WTC11 (cell line): Measurements from ENCODE around the gene KIRREL3. TPM values are rescaled to one million over a fixed set of nuclear protein-coding genes. Genes with fewer than 3 reads are reported as not detected.

Experiments used
- ATAC-seq: fragments of 200-7000 bp; cut with Tn5 transposase; 2 replicates; pipeline ENCODE4 v1.10.0; 2021; ENCODE audit warnings: mild to moderate bottlenecking, moderate library complexity
- CTCF ChIA-PET: fragments of 300-600 bp; sonication (Branson Sonifier 250); formaldehyde crosslinking; loops from one replicate; lab custom pipeline; 2021; ENCODE audit warnings: antibody characterized with exemption; lab: Charles Lee
- POLR2A ChIA-PET: fragments of 350-600 bp; sonication (Branson Sonifier 250); formaldehyde crosslinking; loops from one replicate; lab custom pipeline; 2021; ENCODE audit warnings: antibody characterized with exemption; lab: Charles Lee
- DNase-seq: peaks from one replicate; pipeline ENCODE4 v3.0.0; 2021; ENCODE audit warnings: low spot score
- H3K27ac Mint-ChIP-seq: 2 replicates; pipeline ENCODE4 v1.8.0; 2021; ENCODE audit warnings: mixed read lengths
- H3K27me3 Mint-ChIP-seq: 2 replicates; pipeline ENCODE4 v1.8.0; 2021; ENCODE audit warnings: low read depth, mild to moderate bottlenecking, moderate library complexity, mixed read lengths
- H3K36me3 Mint-ChIP-seq: 2 replicates; pipeline ENCODE4 v1.8.0; 2021; ENCODE audit warnings: mixed read lengths
- H3K4me1 Mint-ChIP-seq: 2 replicates; pipeline ENCODE4 v1.8.0; 2022; ENCODE audit warnings: mixed read lengths
- H3K4me3 Mint-ChIP-seq: 2 replicates; pipeline ENCODE4 v1.8.0; 2021; ENCODE audit warnings: mild to moderate bottlenecking, moderate library complexity, mixed read lengths
- H3K9me3 Mint-ChIP-seq: 2 replicates; pipeline ENCODE4 v1.8.0; 2021; ENCODE audit warnings: mixed read lengths
- CREB1 ChIP-seq: sonication (generic); formaldehyde crosslinking; IDR thresholded peaks from 2 replicates; pipeline ENCODE4 v1.8.0; 2023; ENCODE audit warnings: mild to moderate bottlenecking, missing genetic modification reagents
- E2F1 ChIP-seq: sonication (generic); formaldehyde crosslinking; IDR thresholded peaks from 2 replicates; pipeline ENCODE4 v1.8.0; 2022; ENCODE audit warnings: mild to moderate bottlenecking, missing genetic modification reagents
- ELF4 ChIP-seq: sonication (generic); formaldehyde crosslinking; IDR thresholded peaks from 2 replicates; pipeline ENCODE4 v1.8.1; 2022; ENCODE audit warnings: low read depth, mild to moderate bottlenecking, moderate library complexity, missing genetic modification reagents
- GABPB1 ChIP-seq: sonication (generic); formaldehyde crosslinking; IDR thresholded peaks from 2 replicates; pipeline ENCODE4 v1.8.1; 2023; ENCODE audit warnings: mild to moderate bottlenecking, missing genetic modification reagents
- GTF2I ChIP-seq: fragments of 250-450 bp; sonication (Bioruptor Pico); conservative IDR thresholded peaks from 2 replicates; pipeline ENCODE4 v1.4.0; 2021; ENCODE audit warnings: mild to moderate bottlenecking
- MAX ChIP-seq: sonication (generic); formaldehyde crosslinking; IDR thresholded peaks from 2 replicates; pipeline ENCODE4 v1.8.0; 2022; ENCODE audit warnings: mild to moderate bottlenecking, missing genetic modification reagents
- NFATC4 ChIP-seq: fragments of 250-450 bp; sonication (Bioruptor Pico); IDR thresholded peaks from 2 replicates; pipeline ENCODE4 v1.9.0; 2021; ENCODE audit warnings: mild to moderate bottlenecking
- PRRX2 ChIP-seq: fragments of 250-450 bp; sonication (Bioruptor Pico); IDR thresholded peaks from 2 replicates; pipeline ENCODE4 v1.8.0; 2021; ENCODE audit warnings: mild to moderate bottlenecking
- RELA ChIP-seq: sonication (generic); formaldehyde crosslinking; IDR thresholded peaks from 2 replicates; pipeline ENCODE4 v1.8.1; 2022; ENCODE audit warnings: missing genetic modification reagents, mild to moderate bottlenecking, borderline replicate concordance
- TCF7 ChIP-seq: sonication (generic); formaldehyde crosslinking; IDR thresholded peaks from 2 replicates; pipeline ENCODE4 v1.8.0; 2022; ENCODE audit warnings: mild to moderate bottlenecking, low read depth, missing genetic modification reagents, moderate library complexity
- TEAD1 ChIP-seq: sonication (generic); formaldehyde crosslinking; IDR thresholded peaks from 2 replicates; pipeline ENCODE4 v1.8.0; 2022; ENCODE audit warnings: mild to moderate bottlenecking, missing genetic modification reagents
- ZBTB21 ChIP-seq: sonication (generic); formaldehyde crosslinking; IDR thresholded peaks from 2 replicates; pipeline ENCODE4 v1.8.1; 2023; ENCODE audit warnings: mild to moderate bottlenecking, missing genetic modification reagents, borderline replicate concordance
- ZNF263 ChIP-seq: sonication (generic); formaldehyde crosslinking; IDR thresholded peaks from 2 replicates; pipeline ENCODE4 v1.8.1; 2022; ENCODE audit warnings: low read depth, mild to moderate bottlenecking, moderate library complexity, missing genetic modification reagents
- ZNF532 ChIP-seq: fragments of 250-450 bp; sonication (Bioruptor Pico); IDR thresholded peaks from 2 replicates; pipeline ENCODE4 v1.9.0; 2021; ENCODE audit warnings: mild to moderate bottlenecking, borderline replicate concordance
- total RNA-seq: library from RNA; stranded (reverse); gene quantifications from 3 replicates; pipeline ENCODE4 v1.2.3, GENCODE V29; 2021
- TF ChIP-seq, protein P1 (sequence below): sonication (generic); formaldehyde crosslinking; IDR thresholded peaks from 2 replicates; pipeline ENCODE4 v1.8.1; 2023; ENCODE audit warnings: mild to moderate bottlenecking, missing genetic modification reagents, borderline replicate concordance

Gene KIRREL3
- total RNA-seq, 1 experiment from 2014 or later, result 0.59 TPM

- Mint-ChIP-seq H3K27me3 (no peaks in the 10 kb centered on the region), H3K27ac (peak overlapping the region; percentile 17; the same call in 1 of the 2 replicates), H3K4me1 (peaks cover 34% of the 10 kb centered on the region), H3K4me3 (0 out of 2 replicates have a peak overlapping the region, but pooled peaks have one; percentile 9), H3K36me3 (peaks cover 10% of the 10 kb centered on the region), H3K9me3 (peaks cover 13% of the 10 kb centered on the region)
- ChIA-PET POLR2A (no interaction called here), CTCF (interaction anchor here (0.9 to 2.7 kb wide), 9 partner anchors 16 to 389 kb away, joined by 3 to 13 read pairs (median 6); no protein-coding TSS in a partner anchor)
- ATAC-seq (peak; percentile 45), DNase-seq (no peak)
- TF ChIP-seq NFATC4 (CRISPR knock-in tag), result no peak
- TF ChIP-seq CREB1 (CRISPR knock-in tag), result 0 out of 2 replicates have a peak, but pooled peaks have one; percentile 24
- 0 out of 2 replicates have a peak, but pooled peaks have one; percentile 29 for TF ChIP-seq TEAD1 (CRISPR knock-in tag)
- no peak for TF ChIP-seq PRRX2
- no peak for TF ChIP-seq ZNF532
- TF ChIP-seq MAX (CRISPR knock-in tag), result peak; percentile 35; the same call in 1 of the 2 replicates
Observed at GRCh38 chr11:126601550-126602215, 398.9 kb downstream of the KIRREL3 start.

DNA sequence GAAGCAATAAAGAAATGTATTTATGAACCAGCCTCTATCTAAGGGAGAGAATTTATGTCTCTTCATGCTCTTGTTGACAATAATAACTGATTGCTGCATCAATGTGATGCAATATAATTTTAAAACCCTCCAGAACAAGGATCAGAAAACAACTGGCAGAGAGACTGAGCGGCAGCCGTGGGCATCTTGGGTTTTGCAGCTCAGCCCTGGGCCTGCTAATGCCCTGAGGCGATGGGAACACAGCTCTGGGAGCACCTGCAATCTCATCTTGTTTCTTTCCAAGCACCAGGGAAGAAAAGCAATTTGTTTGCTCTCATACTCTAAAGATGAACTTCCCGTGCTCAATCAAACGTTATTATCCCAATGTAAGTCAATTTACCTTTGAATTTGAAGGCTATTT is 399.4 kb downstream of the KIRREL3 start:
- ChIA-PET POLR2A (no interaction called here), CTCF (interaction anchor here (1.0 to 2.7 kb wide), 5 partner anchors 115 to 389 kb away, joined by 6 to 10 read pairs (median 6); no protein-coding TSS in a partner anchor)
- ATAC-seq, result no peak
- Mint-ChIP-seq H3K4me1 (peaks cover 28% of the 10 kb centered on the region), H3K27ac (peak overlapping the region; percentile 8; the same call in 1 of the 2 replicates), H3K36me3 (peaks cover 10% of the 10 kb centered on the region), H3K4me3 (no peak overlapping the region)
- no peak for DNase-seq
- TF ChIP-seq ZNF263 (CRISPR knock-in tag) (peak; percentile 69; the same call in 1 of the 2 replicates), ZBTB21 (no peak)
- TF ChIP-seq, all 79 proteins: peak for 1
- no peaks in the 10 kb centered on the region for H3K27me3 Mint-ChIP-seq
- H3K9me3 Mint-ChIP-seq, result peaks cover 13% of the 10 kb centered on the region

DNA sequence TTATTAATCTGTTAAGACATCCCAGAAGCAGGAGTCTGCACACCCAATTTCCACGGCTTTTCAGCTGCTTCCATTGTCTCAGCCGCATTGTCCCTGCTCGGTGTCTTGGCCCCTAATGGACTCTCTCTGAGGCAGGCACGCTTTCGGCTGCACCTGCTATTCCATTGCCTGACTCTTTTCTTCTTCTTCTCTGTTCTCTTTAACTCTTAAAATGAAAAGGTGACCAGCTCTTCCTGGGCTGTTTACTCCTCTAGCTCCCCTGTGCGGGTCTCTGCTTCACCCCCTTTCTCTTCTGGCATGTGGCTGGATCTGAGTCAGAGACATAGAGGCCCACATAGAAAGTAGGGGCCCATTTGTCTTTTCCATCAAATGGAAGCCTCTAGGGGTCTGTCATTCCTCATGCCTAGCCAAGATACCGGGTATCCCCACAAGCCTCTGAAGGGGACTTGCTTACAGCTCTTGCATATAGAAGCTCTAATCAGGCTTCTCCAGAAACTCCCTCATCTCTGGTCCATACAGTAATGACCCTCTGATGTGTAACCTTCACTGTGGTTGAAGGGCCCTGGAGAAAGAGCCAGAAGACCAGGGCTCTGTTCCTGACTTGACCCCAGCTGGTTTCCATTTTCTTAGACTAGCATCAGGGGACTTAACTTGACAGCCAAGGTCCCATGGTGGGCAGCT is 401.2 kb downstream of the KIRREL3 start:
- no peak for ATAC-seq
- Mint-ChIP-seq H3K4me1 (peaks cover 31% of the 10 kb centered on the region), H3K36me3 (peaks cover 10% of the 10 kb centered on the region), H3K27me3 (no peaks in the 10 kb centered on the region), H3K27ac (no peak overlapping the region), H3K4me3 (no peak overlapping the region), H3K9me3 (peaks cover 13% of the 10 kb centered on the region)
- POLR2A ChIA-PET, result no interaction called here
- TF ChIP-seq TCF7 (CRISPR knock-in tag), result no peak
- CTCF ChIA-PET, result interaction anchor here (1.1 to 1.3 kb wide), 2 partner anchors 8 to 119 kb away, joined by 4 to 6 read pairs; no protein-coding TSS in a partner anchor
- DNase-seq, result no peak

- no peaks in the 10 kb centered on the region for H3K27me3 Mint-ChIP-seq
- ATAC-seq, result no peak
- ChIA-PET CTCF (interaction anchor here (1.1 to 1.3 kb wide), 2 partner anchors 9 to 118 kb away, joined by 4 to 6 read pairs; no protein-coding TSS in a partner anchor), POLR2A (no interaction called here)
- no peak for DNase-seq
- H3K9me3 Mint-ChIP-seq, result peaks cover 13% of the 10 kb centered on the region
- H3K4me1 Mint-ChIP-seq, result peaks cover 31% of the 10 kb centered on the region
- no peak overlapping the region for H3K27ac Mint-ChIP-seq
- no peak overlapping the region for H3K4me3 Mint-ChIP-seq
- H3K36me3 Mint-ChIP-seq, result peaks cover 10% of the 10 kb centered on the region
- no peak for TF ChIP-seq ELF4 (CRISPR knock-in tag)
- TF ChIP-seq, protein P1, sequence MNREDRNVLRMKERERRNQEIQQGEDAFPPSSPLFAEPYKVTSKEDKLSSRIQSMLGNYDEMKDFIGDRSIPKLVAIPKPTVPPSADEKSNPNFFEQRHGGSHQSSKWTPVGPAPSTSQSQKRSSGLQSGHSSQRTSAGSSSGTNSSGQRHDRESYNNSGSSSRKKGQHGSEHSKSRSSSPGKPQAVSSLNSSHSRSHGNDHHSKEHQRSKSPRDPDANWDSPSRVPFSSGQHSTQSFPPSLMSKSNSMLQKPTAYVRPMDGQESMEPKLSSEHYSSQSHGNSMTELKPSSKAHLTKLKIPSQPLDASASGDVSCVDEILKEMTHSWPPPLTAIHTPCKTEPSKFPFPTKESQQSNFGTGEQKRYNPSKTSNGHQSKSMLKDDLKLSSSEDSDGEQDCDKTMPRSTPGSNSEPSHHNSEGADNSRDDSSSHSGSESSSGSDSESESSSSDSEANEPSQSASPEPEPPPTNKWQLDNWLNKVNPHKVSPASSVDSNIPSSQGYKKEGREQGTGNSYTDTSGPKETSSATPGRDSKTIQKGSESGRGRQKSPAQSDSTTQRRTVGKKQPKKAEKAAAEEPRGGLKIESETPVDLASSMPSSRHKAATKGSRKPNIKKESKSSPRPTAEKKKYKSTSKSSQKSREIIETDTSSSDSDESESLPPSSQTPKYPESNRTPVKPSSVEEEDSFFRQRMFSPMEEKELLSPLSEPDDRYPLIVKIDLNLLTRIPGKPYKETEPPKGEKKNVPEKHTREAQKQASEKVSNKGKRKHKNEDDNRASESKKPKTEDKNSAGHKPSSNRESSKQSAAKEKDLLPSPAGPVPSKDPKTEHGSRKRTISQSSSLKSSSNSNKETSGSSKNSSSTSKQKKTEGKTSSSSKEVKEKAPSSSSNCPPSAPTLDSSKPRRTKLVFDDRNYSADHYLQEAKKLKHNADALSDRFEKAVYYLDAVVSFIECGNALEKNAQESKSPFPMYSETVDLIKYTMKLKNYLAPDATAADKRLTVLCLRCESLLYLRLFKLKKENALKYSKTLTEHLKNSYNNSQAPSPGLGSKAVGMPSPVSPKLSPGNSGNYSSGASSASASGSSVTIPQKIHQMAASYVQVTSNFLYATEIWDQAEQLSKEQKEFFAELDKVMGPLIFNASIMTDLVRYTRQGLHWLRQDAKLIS (CRISPR knock-in tag), result no peak
- TF ChIP-seq E2F1 (CRISPR knock-in tag), result no peak
- TF ChIP-seq GABPB1 (CRISPR knock-in tag), result no peak
- peak; percentile 86 for TF ChIP-seq GTF2I (CRISPR knock-in tag)
- TF ChIP-seq RELA (CRISPR knock-in tag), result no peak
Observed at GRCh38 chr11:126598344-126599216, 402.0 kb downstream of the KIRREL3 start.
